Measurements from ENCODE around the gene ELMO1. TPM values are rescaled to one million over a fixed set of nuclear protein-coding genes. Genes with fewer than 3 reads are reported as not detected.

The ELMO1 gene
- total and polyA plus RNA-seq, 2 of the 13 experiments (the other 11 are each of a cell fraction or from before 2014, with no cell fraction given) = 0.11 to 0.17 TPM

GRCh38 chr7:36855330-36855729 lies 593.3 kb downstream of the ELMO1 start:
- CTCF ChIA-PET (ENCODE audit: low intra/inter-chr PET ratio, low total read pairs) = no interaction called here
- no peak overlapping the region for H3K27ac ChIP-seq (ENCODE audit: extremely low read length, insufficient read depth, low read length)
- no TSS peak for BruUV-seq (replicated peaks)

More at GRCh38 chr7:36855330-36855729, 593.3 kb downstream of the ELMO1 start:
- H4K20me1 ChIP-seq (ENCODE audit: insufficient read depth, low read length) = no peaks in the 10 kb centered on the region
- no peaks in the 10 kb centered on the region for H3K9me3 ChIP-seq (ENCODE audit: low read length)
- TF ChIP-seq TAF15 (IDR thresholded peaks at IDR 0.05; ENCODE audit: low read depth, low read length, poor library complexity, severe bottlenecking) = no peak
- TF ChIP-seq ZSCAN21 (CRISPR knock-in tag; IDR thresholded peaks at IDR 0.05; ENCODE audit: borderline replicate concordance) = no peak
- TF ChIP-seq BCL6 (CRISPR knock-in tag; IDR thresholded peaks at IDR 0.05) = no peak
- no peak for TF ChIP-seq ZNF414 (CRISPR knock-in tag; IDR thresholded peaks at IDR 0.05)
- TF ChIP-seq STAT6 (CRISPR knock-in tag; IDR thresholded peaks at IDR 0.05; ENCODE audit: borderline replicate concordance) = no peak
- no peak for TF ChIP-seq STAT5B (CRISPR knock-in tag; IDR thresholded peaks at IDR 0.05)
- TF ChIP-seq MIER3 (CRISPR knock-in tag; IDR thresholded peaks at IDR 0.05; ENCODE audit: borderline replicate concordance) = no peak
- TF ChIP-seq SKI (IDR thresholded peaks at IDR 0.05; ENCODE audit: partially characterized antibody) = no peak
- no peak for TF ChIP-seq ZNF800 (CRISPR knock-in tag; IDR thresholded peaks at IDR 0.05)
- TF ChIP-seq ZBTB4 (CRISPR knock-in tag; IDR thresholded peaks at IDR 0.05; ENCODE audit: borderline replicate concordance) = no peak
- TF ChIP-seq IRF1 (CRISPR knock-in tag; IDR thresholded peaks at IDR 0.05; ENCODE audit: low read depth) = no peak
- TF ChIP-seq PTBP1 (IDR thresholded peaks at IDR 0.05; ENCODE audit: low read depth, low read length, poor library complexity, severe bottlenecking) = no peak
- FAIRE-seq = no peak
- H3K4me2 ChIP-seq (ENCODE audit: low read depth, low read length) = no peak overlapping the region
- 76% methylated on average over 15 of the region's 15 CpGs for WGBS (ENCODE audit: low lambda C conversion rate)
- 0 out of 5 replicates have a peak, but pooled peaks cover 0 to 8% of the 10 kb centered on the region in 2 experiments for H3K27me3 ChIP-seq (ENCODE audit: control insufficient read depth in 1 of 2, insufficient read depth in 2 of 2, low read length in 2 of 2)
- H3K36me3 ChIP-seq (replicated peaks in 1 of 2; ENCODE audit: control insufficient read depth in 1 of 2, insufficient read depth in 2 of 2, low read length in 2 of 2) = no peaks in the 10 kb centered on the region
- POLR2A ChIA-PET = no interaction called here
- ATAC-seq = no peak
- no peak for DNase-seq (ENCODE audit: low spot score)
- intact Hi-C loops (cut with micrococcal nuclease; ENCODE audit: unreplicated experiment) = no loop called here
- no peak overlapping the region for H2AFZ ChIP-seq (ENCODE audit: low read length)
- in situ Hi-C loops (cut with HindIII; ENCODE audit: extremely low pct_ligation_motif_present, low pct_unique_long_range_greater_than_20kb) = no loop called here
- H3K79me2 ChIP-seq (ENCODE audit: insufficient read depth, low read length) = no peaks in the 10 kb centered on the region
- H3K9ac ChIP-seq (ENCODE audit: insufficient read depth, low read depth, low read length) = no peak overlapping the region
- H3K4me3 ChIP-seq (replicated peaks in 1 of 3; ENCODE audit: insufficient read depth in 1 of 3, low read depth in 2 of 3, low read length in 3 of 3) = no peak overlapping the region
- no peaks in the 10 kb centered on the region for H3K4me1 ChIP-seq (ENCODE audit: insufficient read depth, low read length)

Measured in HepG2 (cell line).